Measurements from ENCODE around the gene PRDM5. TPM values are rescaled to one million over a fixed set of nuclear protein-coding genes. Genes with fewer than 3 reads are reported as not detected.

The PRDM5 gene
- total RNA-seq, 1 donor from 2014 or later: 14.8 TPM

DNA sequence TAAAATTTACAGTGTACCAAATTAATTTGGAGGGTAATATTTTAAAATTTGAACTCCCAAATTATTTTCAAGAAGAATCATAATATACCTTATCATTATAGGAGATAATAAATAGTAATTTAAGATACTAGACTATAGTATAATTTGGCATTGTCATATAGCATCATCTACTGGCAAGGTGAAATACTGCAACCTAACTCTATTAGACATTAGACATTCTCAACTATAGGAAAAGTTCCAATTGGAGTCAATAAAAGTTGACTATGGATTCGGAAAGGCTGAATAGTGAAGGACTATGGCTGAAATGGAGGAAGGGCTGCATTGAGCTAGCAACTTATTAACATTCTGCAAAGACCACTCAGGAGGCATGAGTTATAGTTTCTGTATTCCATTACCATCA lies 113.0 kb downstream of the PRDM5 start:
- H3K4me3 ChIP-seq: no peak overlapping the region
- TF ChIP-seq, protein P1, sequence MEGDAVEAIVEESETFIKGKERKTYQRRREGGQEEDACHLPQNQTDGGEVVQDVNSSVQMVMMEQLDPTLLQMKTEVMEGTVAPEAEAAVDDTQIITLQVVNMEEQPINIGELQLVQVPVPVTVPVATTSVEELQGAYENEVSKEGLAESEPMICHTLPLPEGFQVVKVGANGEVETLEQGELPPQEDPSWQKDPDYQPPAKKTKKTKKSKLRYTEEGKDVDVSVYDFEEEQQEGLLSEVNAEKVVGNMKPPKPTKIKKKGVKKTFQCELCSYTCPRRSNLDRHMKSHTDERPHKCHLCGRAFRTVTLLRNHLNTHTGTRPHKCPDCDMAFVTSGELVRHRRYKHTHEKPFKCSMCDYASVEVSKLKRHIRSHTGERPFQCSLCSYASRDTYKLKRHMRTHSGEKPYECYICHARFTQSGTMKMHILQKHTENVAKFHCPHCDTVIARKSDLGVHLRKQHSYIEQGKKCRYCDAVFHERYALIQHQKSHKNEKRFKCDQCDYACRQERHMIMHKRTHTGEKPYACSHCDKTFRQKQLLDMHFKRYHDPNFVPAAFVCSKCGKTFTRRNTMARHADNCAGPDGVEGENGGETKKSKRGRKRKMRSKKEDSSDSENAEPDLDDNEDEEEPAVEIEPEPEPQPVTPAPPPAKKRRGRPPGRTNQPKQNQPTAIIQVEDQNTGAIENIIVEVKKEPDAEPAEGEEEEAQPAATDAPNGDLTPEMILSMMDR (IDR thresholded peaks at IDR 0.05): peak; percentile 22
- intact Hi-C loops (cut with DNase I): no loop called here
- H3K27ac ChIP-seq: no peak overlapping the region
- no peaks in the 10 kb centered on the region for H3K27me3 ChIP-seq (ENCODE audit: low read depth)
- ATAC-seq: no peak
- H3K9me3 ChIP-seq: peaks cover 8% of the 10 kb centered on the region
- no peaks in the 10 kb centered on the region for H3K4me1 ChIP-seq
- no peaks in the 10 kb centered on the region for H3K36me3 ChIP-seq
- no peak for DNase-seq

GRCh38 chr4:120808475-120809141 lies 113.9 kb downstream of the PRDM5 start:
- ATAC-seq (no peak), DNase-seq (no peak)
- H3K36me3 ChIP-seq: no peaks in the 10 kb centered on the region
- H3K4me1 ChIP-seq: no peaks in the 10 kb centered on the region
- TF ChIP-seq, protein P1 (IDR thresholded peaks at IDR 0.05): no peak
- H3K27ac ChIP-seq: no peak overlapping the region
- intact Hi-C loops (cut with DNase I): no loop called here
- peaks cover 8% of the 10 kb centered on the region for H3K9me3 ChIP-seq
- no peak overlapping the region for H3K4me3 ChIP-seq
- H3K27me3 ChIP-seq (ENCODE audit: low read depth): no peaks in the 10 kb centered on the region

GRCh38 chr4:120801137-120801758 lies 121.3 kb downstream of the PRDM5 start:
- H3K27ac ChIP-seq: no peak overlapping the region
- TF ChIP-seq, protein P1 (IDR thresholded peaks at IDR 0.05): no peak
- no peaks in the 10 kb centered on the region for H3K27me3 ChIP-seq (ENCODE audit: low read depth)
- DNase-seq (no peak), ATAC-seq (peak in 1 of 2 donors; percentile 49)
- no peaks in the 10 kb centered on the region for H3K9me3 ChIP-seq
- no peaks in the 10 kb centered on the region for H3K4me1 ChIP-seq
- no peaks in the 10 kb centered on the region for H3K36me3 ChIP-seq
- no peak overlapping the region for H3K4me3 ChIP-seq
- intact Hi-C loops (cut with DNase I): no loop called here

GRCh38 chr4:120798570-120798969 lies 124.0 kb downstream of the PRDM5 start:
- DNase-seq (no peak), ATAC-seq (no peak)
- Histone ChIP-seq H3K4me3 (no peak overlapping the region), H3K36me3 (no peaks in the 10 kb centered on the region), H3K27me3 (ENCODE audit: low read depth) (no peaks in the 10 kb centered on the region), H3K4me1 (no peaks in the 10 kb centered on the region), H3K9me3 (no peaks in the 10 kb centered on the region), H3K27ac (no peak overlapping the region)
- intact Hi-C loops (cut with DNase I): no loop called here
- TF ChIP-seq, protein P1 (IDR thresholded peaks at IDR 0.05): no peak

DNA sequence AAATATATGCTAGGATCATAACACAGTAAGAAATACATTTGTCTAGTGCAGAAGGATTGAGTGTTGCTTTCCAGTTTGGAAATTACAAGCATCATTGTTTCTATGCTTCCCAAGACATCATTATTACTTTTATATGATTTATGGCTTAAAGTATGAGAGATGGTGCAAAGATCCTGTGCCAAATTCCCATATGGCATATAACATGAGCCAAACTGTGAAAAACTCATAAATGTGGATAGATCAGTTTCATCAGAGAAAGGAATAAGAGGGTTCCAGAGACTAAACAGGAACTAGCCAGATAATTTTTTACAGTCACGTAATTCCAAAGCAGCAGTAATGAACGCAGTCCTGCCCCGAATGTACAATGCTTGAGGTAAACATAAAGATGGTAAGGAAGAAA lies 126.3 kb downstream of the PRDM5 start:
- TF ChIP-seq, protein P1 (IDR thresholded peaks at IDR 0.05): no peak
- no peak overlapping the region for H3K27ac ChIP-seq
- intact Hi-C loops (cut with DNase I): no loop called here
- no peaks in the 10 kb centered on the region for H3K4me1 ChIP-seq
- no peaks in the 10 kb centered on the region for H3K36me3 ChIP-seq
- H3K27me3 ChIP-seq (ENCODE audit: low read depth): no peaks in the 10 kb centered on the region
- H3K9me3 ChIP-seq: no peaks in the 10 kb centered on the region
- DNase-seq (no peak), ATAC-seq (no peak)
- no peak overlapping the region for H3K4me3 ChIP-seq

All from lower lobe of right lung (tissue), 2 donors.